ENCODE measurements around the gene WDR46.

The WDR46 gene

DNA sequence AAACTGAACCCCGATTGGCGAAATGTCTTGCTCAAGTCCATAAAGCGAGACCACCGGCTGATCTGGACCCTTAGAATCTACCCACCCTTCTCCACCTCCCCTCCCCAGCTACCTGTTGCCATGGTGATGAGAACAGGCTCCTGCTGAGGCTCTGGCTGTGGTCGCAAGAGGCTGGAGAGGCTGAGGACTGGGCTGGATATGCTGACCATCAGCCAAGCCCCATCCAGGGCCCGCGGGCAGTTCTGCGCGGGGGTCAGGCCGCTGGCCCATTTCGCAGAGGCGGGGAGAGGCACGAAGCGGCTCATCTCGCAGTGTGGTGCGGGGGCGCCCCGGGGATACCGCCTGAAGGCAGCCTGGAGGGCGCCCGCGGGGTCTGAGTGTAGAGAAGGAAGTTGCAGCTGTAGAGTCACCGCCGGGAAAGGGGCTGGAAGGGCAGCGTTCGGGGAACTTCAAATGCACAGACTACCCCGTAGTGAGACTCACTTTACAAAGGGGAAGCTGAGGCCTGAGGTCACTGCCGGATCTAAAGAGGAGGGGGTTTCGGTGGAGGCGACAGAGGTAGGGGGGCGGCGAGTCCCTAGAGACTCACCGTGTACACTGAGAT is 24.2 kb upstream of the WDR46 start:
- peak in 1 of 2 donors; percentile 62 for DNase-seq

- peak; percentile 94 to 95 for DNase-seq
Observed at GRCh38 chr6:33312361-33313104, 23.5 kb upstream of the WDR46 start.

- DNase-seq = no peak
Observed at GRCh38 chr6:33306356-33306755, 17.3 kb upstream of the WDR46 start.

DNA sequence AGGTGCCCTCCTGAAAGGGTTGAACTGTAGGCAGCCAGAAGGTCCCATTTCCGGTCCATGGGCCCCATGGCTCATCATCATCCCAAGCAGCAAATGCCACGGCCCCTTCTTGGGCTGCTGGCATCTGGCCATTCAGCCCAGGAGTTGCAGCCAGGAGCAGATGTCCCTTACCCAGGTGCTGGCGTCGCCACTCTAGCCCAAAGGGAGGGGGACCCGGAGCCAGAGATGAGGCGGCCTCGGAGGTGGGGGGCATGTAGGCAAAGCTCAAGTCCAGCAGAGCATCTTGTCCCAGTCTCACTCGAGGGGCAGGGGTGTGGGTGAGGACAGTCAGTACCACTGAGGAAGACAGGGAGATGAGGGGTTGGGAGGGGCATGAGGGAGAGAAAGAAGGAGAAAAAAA is 16.0 kb upstream of the WDR46 start:
- DNase-seq = no peak

GRCh38 chr6:33304216-33304615 is 15.2 kb upstream of the WDR46 start:
- DNase-seq = no peak

- DNase-seq = no peak
Observed at GRCh38 chr6:33301877-33302276, 12.8 kb upstream of the WDR46 start.

DNA sequence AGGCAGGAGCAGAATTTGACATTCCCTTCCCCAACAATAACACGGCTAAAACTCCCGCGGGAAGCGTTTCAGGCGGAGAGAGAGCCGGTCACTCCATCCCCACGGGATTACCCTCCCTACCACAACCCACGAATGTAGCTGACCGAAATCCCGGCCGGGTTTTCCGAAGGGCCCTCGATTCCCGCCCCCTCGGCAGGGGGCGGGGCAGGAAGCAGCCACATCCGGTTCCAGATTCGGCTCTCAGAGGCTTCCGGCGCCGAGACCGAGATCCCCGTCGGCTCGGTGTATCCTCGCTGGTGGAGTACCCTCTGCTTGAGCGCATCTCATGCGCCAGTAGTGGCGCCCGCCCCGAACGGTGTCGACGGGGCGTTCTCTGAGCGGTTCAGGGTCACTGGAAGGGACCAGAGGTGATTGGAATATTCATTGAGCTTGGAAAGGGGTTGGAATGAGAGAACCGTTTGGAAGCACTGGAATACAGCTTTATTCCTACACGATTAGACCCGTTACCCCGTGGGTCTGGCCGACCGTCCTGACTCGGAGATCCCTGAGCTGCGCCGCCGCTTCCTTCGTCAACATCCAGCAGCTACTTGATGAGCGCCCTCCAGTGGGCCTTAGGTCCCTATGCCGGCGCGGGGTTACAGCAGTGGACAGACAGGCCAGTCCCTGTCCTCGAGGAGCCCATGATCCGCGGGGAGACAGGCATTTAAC is 10.4 kb upstream of the WDR46 start:
- DNase-seq = peak; percentile 93 to 94

GRCh38 chr6:33298773-33299236 is 9.8 kb upstream of the WDR46 start, which contains the start of gene RGL2:
Gene RGL2, minus strand, starts transcription at chr6:33298942. Its CDS starts 332 bp downstream, at chr6:33298610.
- peak; percentile 73 to 75 for DNase-seq

DNA sequence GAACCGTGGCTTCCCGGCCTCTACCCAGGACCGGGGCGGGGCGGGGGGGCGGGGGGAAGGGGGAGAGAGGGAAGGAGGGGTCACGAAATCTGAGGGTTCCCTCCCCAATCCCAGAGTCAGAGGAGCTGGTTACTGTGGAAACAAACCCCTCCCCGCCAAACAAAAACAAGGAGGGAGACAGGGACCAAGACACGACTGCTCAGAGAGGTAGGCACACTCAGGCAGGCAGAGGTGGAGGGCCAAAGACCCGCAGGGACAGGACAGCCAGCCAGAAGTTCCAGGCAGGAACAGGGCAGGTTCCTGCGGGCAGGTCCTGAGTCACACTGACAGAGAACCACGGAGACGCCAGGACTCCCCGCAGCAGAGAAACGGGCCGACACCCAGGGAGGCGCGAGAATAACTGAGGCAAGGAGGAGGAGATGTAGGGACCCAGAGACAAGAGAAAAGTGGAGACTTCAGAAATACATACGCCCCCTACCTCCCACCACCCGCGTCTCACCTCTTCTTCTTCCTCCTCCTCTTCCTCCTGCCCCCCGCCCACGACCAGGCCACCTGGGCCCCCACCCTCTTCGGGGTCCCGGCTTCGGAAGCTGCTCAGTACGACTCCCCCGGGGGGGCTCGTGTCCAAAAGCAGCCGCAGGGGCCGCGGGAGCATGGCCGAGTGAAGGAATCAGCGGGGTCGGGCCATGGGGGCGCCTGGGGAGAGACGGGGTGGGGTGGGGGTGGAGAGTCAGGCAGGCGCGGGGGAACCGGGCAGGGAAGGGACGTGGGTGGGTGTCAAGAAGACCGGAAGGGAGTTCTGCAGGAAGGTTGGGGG is 9.1 kb upstream of the WDR46 start:
- DNase-seq = peak; percentile 88 to 90

GRCh38 chr6:33297406-33297955 is 8.4 kb upstream of the WDR46 start:
- DNase-seq = no peak

GRCh38 chr6:33296797-33297405 is 7.9 kb upstream of the WDR46 start:
- DNase-seq = no peak

DNA sequence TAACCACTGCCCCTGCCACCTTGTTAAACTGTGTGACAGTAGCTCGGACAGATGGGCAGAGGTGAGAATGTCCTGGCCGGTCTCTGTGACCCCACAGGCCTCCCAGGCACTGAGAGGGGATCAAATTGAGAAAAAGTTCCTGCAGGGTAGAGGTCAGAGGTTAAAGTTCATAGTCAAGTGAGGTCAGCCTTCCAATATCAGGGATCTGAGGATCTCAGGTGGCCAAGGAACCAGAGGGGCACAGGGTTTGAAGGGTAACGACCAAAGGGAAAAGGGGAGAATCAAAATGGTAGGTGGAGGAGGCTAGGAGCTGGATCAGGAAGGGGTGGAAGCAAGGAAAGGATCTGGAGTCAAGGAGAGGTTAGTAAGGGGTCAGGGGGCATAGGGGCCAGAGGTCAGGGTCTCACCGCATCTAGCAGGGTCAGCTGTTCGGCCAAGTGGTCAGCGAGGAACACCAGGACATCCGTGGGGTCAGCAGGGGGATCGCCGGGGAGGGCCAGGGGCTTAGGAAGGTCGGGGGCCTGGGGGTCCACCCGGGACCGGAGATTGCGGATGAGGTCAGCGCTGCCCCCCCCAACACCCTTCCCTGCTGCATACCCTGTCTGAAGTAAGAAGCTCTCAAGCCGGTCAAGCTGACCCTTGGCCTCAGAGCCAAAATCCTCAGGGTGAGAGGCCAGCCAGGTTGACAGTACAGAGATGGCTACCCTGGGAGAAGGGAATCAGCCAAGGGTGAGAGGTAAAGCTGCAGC is 6.8 kb upstream of the WDR46 start:
- DNase-seq = no peak

DNA sequence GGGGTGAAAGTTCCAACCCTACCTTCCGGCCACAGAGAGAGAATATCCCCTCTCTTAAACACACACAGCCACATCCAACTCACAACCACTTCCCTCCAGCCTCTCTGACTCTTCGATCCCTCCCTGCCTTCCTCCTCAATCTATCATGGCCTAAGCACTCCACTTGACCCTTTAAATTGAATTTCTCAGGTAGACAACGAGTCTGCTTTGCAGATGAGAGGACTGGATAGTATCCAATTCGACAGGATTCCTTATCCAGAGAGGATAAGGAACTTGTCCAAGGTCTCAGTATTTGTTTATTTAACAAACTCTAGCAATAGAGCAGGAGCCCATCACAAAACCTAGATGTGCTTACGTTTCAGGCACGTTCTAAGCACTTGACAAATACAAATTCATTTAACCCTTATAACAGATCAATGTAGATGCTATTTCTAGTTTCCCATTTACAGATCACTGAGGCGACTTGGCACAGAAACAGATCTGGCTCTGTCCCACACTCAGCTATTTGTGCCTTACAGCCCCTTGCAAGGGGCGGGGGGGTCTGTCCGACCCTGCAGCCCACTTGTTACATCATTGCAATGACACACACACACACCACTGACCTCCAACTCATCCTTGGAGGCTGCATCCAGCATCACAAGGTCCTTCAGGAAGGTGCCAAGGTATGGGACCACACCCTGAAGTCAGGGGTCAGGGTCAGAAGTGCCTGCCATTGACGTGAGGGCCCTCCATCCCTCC is 5.2 kb upstream of the WDR46 start:
- DNase-seq = no peak

- no peak for DNase-seq
Observed at GRCh38 chr6:33292996-33293682, 4.1 kb upstream of the WDR46 start.

DNA sequence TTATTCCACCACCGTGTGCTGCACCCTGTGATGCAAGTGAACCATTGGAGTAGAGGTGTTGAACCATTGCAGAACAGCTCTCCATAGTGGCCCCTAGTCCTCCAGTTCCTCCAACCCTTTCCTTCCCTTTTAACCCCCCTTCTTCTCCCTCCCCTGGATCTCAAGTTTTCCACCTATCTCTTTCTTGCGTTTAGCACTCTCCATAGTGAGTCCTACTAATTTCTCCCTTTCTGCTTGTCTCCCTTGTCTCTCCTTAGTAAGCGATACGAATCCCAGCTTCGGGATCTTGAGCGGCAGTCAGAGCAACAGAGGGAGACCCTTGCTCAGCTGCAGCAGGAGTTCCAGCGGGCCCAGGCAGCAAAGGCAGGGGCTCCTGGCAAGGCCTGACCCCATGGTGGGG is 1.4 kb upstream of the WDR46 start:
- no peak for DNase-seq

DNA sequence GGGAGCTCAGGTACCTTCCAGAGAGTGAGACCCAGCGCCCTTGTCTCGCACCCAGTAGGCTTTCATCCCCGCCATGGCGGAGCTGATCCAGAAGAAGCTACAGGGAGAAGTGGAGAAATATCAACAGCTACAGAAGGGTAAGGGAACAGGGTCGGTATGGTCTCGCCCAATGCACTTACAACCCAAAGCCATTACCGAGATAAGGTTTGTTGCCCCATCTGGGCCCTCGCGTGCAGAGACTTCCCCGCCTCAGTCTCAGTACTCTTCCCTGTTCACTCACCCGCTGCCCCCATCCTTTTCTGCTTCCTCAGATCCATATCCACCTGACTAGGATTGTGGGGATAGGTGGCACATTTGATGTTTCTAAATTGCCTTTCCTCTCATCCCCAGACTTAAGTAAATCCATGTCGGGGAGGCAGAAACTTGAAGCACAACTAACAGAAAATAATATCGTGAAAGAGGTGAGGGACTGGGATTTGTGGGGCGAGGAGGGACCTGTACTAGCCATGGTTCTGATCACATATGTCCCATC is 811 bp upstream of the WDR46 start:
- no peak for DNase-seq

DNA sequence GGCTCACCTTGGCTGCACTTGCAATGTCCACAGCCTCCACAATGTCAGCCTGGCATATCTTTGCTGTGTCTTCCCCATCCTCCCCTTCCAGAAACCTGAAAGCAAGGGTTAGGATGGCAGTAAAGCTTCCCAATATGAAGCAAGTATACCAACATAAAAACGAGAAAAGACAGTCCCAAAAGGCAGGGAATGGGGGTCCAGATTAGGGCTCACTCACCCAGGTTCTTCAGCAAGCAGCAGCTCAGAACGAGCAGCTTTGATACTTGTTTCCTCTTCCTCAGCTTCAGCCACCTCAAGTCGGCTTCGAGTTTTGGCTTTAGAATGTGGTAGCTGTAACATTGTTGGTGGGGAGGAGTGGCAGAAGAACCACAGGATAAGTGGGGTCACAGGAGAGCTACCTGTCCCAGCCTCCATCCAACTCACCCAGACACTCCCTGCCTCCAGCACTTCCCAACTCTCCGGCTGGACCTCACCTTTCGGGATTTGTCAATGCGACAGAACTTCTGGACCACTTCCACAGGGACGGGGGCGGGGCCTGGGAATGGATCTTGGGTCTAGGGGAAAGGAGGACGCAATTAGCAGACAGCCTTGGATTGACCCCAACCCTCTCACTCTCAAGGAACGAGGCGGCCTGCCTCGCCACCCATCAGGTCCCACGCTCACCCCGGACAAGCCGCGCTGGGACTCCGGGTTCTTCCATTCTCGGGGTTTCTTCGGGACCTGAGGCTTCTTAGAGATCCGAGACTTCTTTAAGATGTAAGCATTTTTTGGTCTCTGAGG is 708 bp downstream of the WDR46 start:
- DNase-seq = no peak

DNA sequence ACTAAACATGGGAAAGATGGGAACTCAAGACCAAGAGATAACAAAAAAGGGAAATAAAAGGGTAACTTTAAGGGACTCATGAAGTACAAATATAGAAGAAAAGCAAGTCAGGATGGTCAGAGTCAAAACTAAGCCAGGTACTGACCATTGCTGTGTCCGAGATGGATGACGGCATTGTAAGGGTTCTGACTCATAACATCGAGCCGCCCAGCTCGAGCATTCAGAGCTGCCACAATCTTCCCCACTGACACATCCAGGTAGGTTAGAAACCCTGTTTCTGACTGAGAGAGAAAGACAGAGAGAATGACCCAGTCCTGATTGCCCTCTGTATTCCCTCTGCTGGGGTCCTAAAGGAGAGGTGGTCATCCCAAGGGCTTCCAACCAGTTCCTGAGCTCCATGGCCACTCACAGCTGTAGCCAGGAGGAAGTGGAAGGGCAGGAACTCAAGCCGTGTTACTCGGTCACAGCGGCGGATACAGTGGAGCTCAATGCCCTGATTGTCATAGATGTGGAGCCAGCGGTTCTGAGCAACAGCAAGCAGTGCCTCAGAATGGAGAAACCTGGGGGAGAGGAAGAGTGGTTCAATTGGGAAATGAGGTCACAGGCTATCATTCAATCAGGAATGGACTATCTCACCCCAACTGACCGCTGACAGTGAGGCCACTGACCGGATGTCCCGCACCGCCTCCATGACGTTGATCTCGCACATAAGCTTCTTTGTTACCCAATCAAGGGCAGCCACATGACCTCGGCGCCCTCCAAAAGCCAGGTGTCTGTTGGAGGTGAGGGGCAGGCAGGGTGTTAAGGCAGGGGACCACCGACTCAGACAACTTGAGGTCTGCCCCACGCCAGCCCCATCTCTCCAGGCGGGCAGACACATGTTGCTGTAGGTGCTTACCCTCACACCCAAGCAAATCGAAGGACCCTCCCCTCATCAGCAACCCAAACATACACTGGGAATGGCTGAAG is 1.8 kb downstream of the WDR46 start:
- DNase-seq = no peak

Measured in CD4-positive, alpha-beta T cell treated with Interleukin-4 for 1 hour (primary cell).